Astrocyte (in vitro differentiated cells and primary cell): ENCODE results near the gene SIGLEC9. TPM values are rescaled to one million over a fixed set of nuclear protein-coding genes. Genes with fewer than 3 reads are reported as not detected.

ENCODE experiments used
- DNase-seq: peaks from one replicate; pipeline ENCODE4 v3.0.0-alpha.2; 2010; ENCODE audit warnings: low read depth
- FAIRE-seq: peaks from 2 replicates; lab custom pipeline; 2011; peaks lifted over from hg19 to GRCh38; lab: Jason Lieb, UNC
- H2AFZ ChIP-seq: 2 replicates; pipeline ENCODE4 v1.6.0; 2012; ENCODE audit warnings: low read depth, low read length, inconsistent platforms
- H3K27ac ChIP-seq: 2 replicates; pipeline ENCODE4 v1.5.1; 2011; ENCODE audit warnings: low read depth, low read length, inconsistent platforms
- H3K27me3 ChIP-seq: 2 replicates; pipeline ENCODE4 v1.6.0; 2011; ENCODE audit warnings: low read length, inconsistent platforms; ENCODE audit not compliant: insufficient read depth
- H3K36me3 ChIP-seq: 2 replicates; pipeline ENCODE4 v1.5.1; 2011; ENCODE audit warnings: low read length, inconsistent platforms; ENCODE audit not compliant: insufficient read depth
- H3K4me1 ChIP-seq: 2 replicates; pipeline ENCODE4 v1.5.1; 2011; ENCODE audit warnings: low read length, inconsistent platforms; ENCODE audit not compliant: insufficient read depth
- H3K4me2 ChIP-seq: 2 replicates; pipeline ENCODE4 v1.6.0; 2012; ENCODE audit warnings: low read length, inconsistent platforms
- H3K4me3 ChIP-seq: 2 replicates; pipeline ENCODE4 v1.5.1; 2011; ENCODE audit warnings: low read depth, mild to moderate bottlenecking, low read length, inconsistent platforms; ENCODE audit not compliant: insufficient read depth
- H3K79me2 ChIP-seq: 2 replicates; pipeline ENCODE4 v1.6.0; 2012; ENCODE audit warnings: mild to moderate bottlenecking, low read length, inconsistent platforms; ENCODE audit not compliant: insufficient read depth
- H3K9ac ChIP-seq: 2 replicates; pipeline ENCODE4 v1.6.0; 2012; ENCODE audit warnings: mild to moderate bottlenecking, low read length, inconsistent platforms
- H3K9me3 ChIP-seq: 2 replicates; pipeline ENCODE4 v1.5.1; 2012; ENCODE audit warnings: low read depth, mild to moderate bottlenecking, low read length, inconsistent platforms; ENCODE audit not compliant: insufficient read depth
- H4K20me1 ChIP-seq: 2 replicates; pipeline ENCODE4 v1.6.0; 2012; ENCODE audit warnings: low read length, inconsistent platforms; ENCODE audit not compliant: insufficient read depth
- H3K27ac Mint-ChIP-seq: one replicate; pipeline ENCODE4 v1.8.0; 2021; ENCODE audit warnings: mild to moderate bottlenecking, mixed read lengths; ENCODE audit not compliant: unreplicated experiment
- H3K27me3 Mint-ChIP-seq: one replicate; pipeline ENCODE4 v1.8.0; 2021; ENCODE audit warnings: low read depth, mixed read lengths; ENCODE audit not compliant: unreplicated experiment
- H3K36me3 Mint-ChIP-seq: one replicate; pipeline ENCODE4 v1.8.0; 2021; ENCODE audit warnings: low read depth, mixed read lengths; ENCODE audit not compliant: unreplicated experiment
- H3K4me1 Mint-ChIP-seq: one replicate; pipeline ENCODE4 v1.8.0; 2021; ENCODE audit warnings: low read depth, mixed read lengths; ENCODE audit not compliant: unreplicated experiment
- H3K4me3 Mint-ChIP-seq: one replicate; pipeline ENCODE4 v1.8.0; 2021; ENCODE audit warnings: mild to moderate bottlenecking, moderate library complexity, mixed read lengths; ENCODE audit not compliant: unreplicated experiment
- H3K9me3 Mint-ChIP-seq: one replicate; pipeline ENCODE4 v1.8.0; 2021; ENCODE audit warnings: mild to moderate bottlenecking, mixed read lengths; ENCODE audit not compliant: unreplicated experiment
- CTCF ChIP-seq: IDR thresholded peaks from 2 replicates; pipeline ENCODE4 v1.5.1; 2011; ENCODE audit warnings: low read depth, mild to moderate bottlenecking, inconsistent platforms, low read length, moderate library complexity; ENCODE audit not compliant: insufficient read depth
- EZH2 ChIP-seq: IDR thresholded peaks from 2 replicates; pipeline ENCODE4 v1.6.1; 2012; ENCODE audit warnings: mild to moderate bottlenecking, low read length, inconsistent platforms; ENCODE audit not compliant: insufficient read depth
- total RNA-seq: library from RNA; stranded (reverse); gene quantifications from 2 replicates; pipeline ENCODE4 v1.2.1, GENCODE V29; 2021

Gene SIGLEC9
- total RNA-seq, 1 donor from 2014 or later: not detected

- no peak for DNase-seq
- no peak overlapping the region for H2AFZ ChIP-seq
- H4K20me1 ChIP-seq: no peaks in the 10 kb centered on the region
- no peaks in the 10 kb centered on the region for H3K9me3 ChIP-seq
- Mint-ChIP-seq H3K36me3 (no peaks in the 10 kb centered on the region), H3K27ac (no peak overlapping the region), H3K4me3 (no peak overlapping the region), H3K4me1 (no peaks in the 10 kb centered on the region), H3K27me3 (peaks cover 12% of the 10 kb centered on the region), H3K9me3 (no peaks in the 10 kb centered on the region)
- H3K79me2 ChIP-seq: no peaks in the 10 kb centered on the region
- no peaks in the 10 kb centered on the region for H3K4me1 ChIP-seq
- no peak overlapping the region for H3K27ac ChIP-seq
- H3K4me3 ChIP-seq: no peak overlapping the region
- no peaks in the 10 kb centered on the region for H3K36me3 ChIP-seq
- H3K9ac ChIP-seq: no peak overlapping the region
- H3K4me2 ChIP-seq: no peak overlapping the region
- H3K27me3 ChIP-seq: no peaks in the 10 kb centered on the region
- FAIRE-seq: no peak
- no peak for TF ChIP-seq CTCF
- TF ChIP-seq EZH2: no peak
Measured at GRCh38 chr19:51159656-51160055, 35.0 kb downstream of the SIGLEC9 start.

GRCh38 chr19:51161266-51161665 lies 36.6 kb downstream of the SIGLEC9 start:
- H3K4me2 ChIP-seq: no peak overlapping the region
- H3K9me3 Mint-ChIP-seq: no peaks in the 10 kb centered on the region
- H3K79me2 ChIP-seq: no peaks in the 10 kb centered on the region
- no peak overlapping the region for H3K9ac ChIP-seq
- H3K4me3 Mint-ChIP-seq: no peak overlapping the region
- no peaks in the 10 kb centered on the region for H3K9me3 ChIP-seq
- H3K4me1 Mint-ChIP-seq: no peaks in the 10 kb centered on the region
- DNase-seq (no peak), FAIRE-seq (no peak)
- no peak overlapping the region for H3K27ac Mint-ChIP-seq
- no peaks in the 10 kb centered on the region for H4K20me1 ChIP-seq
- TF ChIP-seq EZH2 (no peak), CTCF (no peak)
- no peaks in the 10 kb centered on the region for H3K27me3 ChIP-seq
- H3K27me3 Mint-ChIP-seq: peaks cover 9% of the 10 kb centered on the region
- no peaks in the 10 kb centered on the region for H3K36me3 ChIP-seq
- H3K36me3 Mint-ChIP-seq: no peaks in the 10 kb centered on the region
- H3K27ac ChIP-seq: no peak overlapping the region
- no peaks in the 10 kb centered on the region for H3K4me1 ChIP-seq
- H3K4me3 ChIP-seq: no peak overlapping the region
- no peak overlapping the region for H2AFZ ChIP-seq

- no peak overlapping the region for H3K9ac ChIP-seq
- H3K4me3 Mint-ChIP-seq: no peak overlapping the region
- H3K4me1 Mint-ChIP-seq: no peaks in the 10 kb centered on the region
- H2AFZ ChIP-seq: no peak overlapping the region
- H3K36me3 Mint-ChIP-seq: no peaks in the 10 kb centered on the region
- DNase-seq: no peak
- no peak overlapping the region for H3K27ac ChIP-seq
- H3K79me2 ChIP-seq: no peaks in the 10 kb centered on the region
- H3K27ac Mint-ChIP-seq: no peak overlapping the region
- TF ChIP-seq CTCF: no peak
- TF ChIP-seq EZH2: no peak
- no peaks in the 10 kb centered on the region for H3K27me3 ChIP-seq
- H3K9me3 ChIP-seq: no peaks in the 10 kb centered on the region
- no peak overlapping the region for H3K4me3 ChIP-seq
- H3K4me2 ChIP-seq: no peak overlapping the region
- no peaks in the 10 kb centered on the region for H3K9me3 Mint-ChIP-seq
- H3K36me3 ChIP-seq: no peaks in the 10 kb centered on the region
- H3K4me1 ChIP-seq: no peaks in the 10 kb centered on the region
- H3K27me3 Mint-ChIP-seq: peaks cover 14% of the 10 kb centered on the region
- H4K20me1 ChIP-seq: no peaks in the 10 kb centered on the region
- FAIRE-seq: no peak
Measured at GRCh38 chr19:51161867-51162496, 37.3 kb downstream of the SIGLEC9 start.
